HepG2 (cell line): ENCODE measurements around the gene TRIM23. TPM values are rescaled to one million over a fixed set of nuclear protein-coding genes. Genes with fewer than 3 reads are reported as not detected.

Source experiments
- ATF7-NPFF ChIP-seq: sonication (generic); formaldehyde crosslinking; IDR thresholded peaks from 2 replicates; pipeline ENCODE4 v1.8.1; 2023; ENCODE audit warnings: mild to moderate bottlenecking, low read depth, missing genetic modification reagents, moderate library complexity
- DDIT3 ChIP-seq: sonication (generic); formaldehyde crosslinking; IDR thresholded peaks from 2 replicates; pipeline ENCODE4 v1.4.0; 2020; ENCODE audit warnings: mild to moderate bottlenecking, missing genetic modification reagents
- EED ChIP-seq: sonication (generic); formaldehyde crosslinking; IDR thresholded peaks from 2 replicates; pipeline ENCODE4 v1.5.0; 2020; ENCODE audit warnings: mild to moderate bottlenecking, missing genetic modification reagents
- EP300 ChIP-seq, 3 experiments: sonication (generic) in 1 of 3; formaldehyde crosslinking in 1 of 3; IDR thresholded peaks; 2 replicates each; pipeline versions ENCODE4 v1.5.1 to v1.6.1; 2011 to 2020; ENCODE audit warnings: low read depth in 2 of 3, low read length in 2 of 3, borderline replicate concordance in 1 of 3, improper control_type of control experiment in 1 of 3, mild to moderate bottlenecking in 1 of 3, missing genetic modification reagents in 1 of 3, moderate library complexity in 1 of 3
- EZH2 ChIP-seq: conservative IDR thresholded peaks from 2 replicates; pipeline ENCODE4 v1.6.1; 2012; ENCODE audit warnings: mild to moderate bottlenecking, low read depth, low read length, moderate library complexity
- HDAC1 ChIP-seq: sonication (generic); formaldehyde crosslinking; IDR thresholded peaks from 2 replicates; pipeline ENCODE4 v1.5.1; 2020; ENCODE audit warnings: mild to moderate bottlenecking, missing genetic modification reagents
- HNRNPLL ChIP-seq: fragments of 200-400 bp; formaldehyde crosslinking; IDR thresholded peaks from 2 replicates; pipeline ENCODE4 v1.6.1; 2017; ENCODE audit warnings: mild to moderate bottlenecking, low read depth, low read length; ENCODE audit not compliant: poor library complexity, severe bottlenecking
- IKZF1 ChIP-seq: fragments of 450-650 bp; IDR thresholded peaks from 2 replicates; pipeline ENCODE4 v1.7.1; 2016
- ISL2 ChIP-seq: sonication (generic); formaldehyde crosslinking; IDR thresholded peaks from 2 replicates; pipeline ENCODE4 v1.5.0; 2020; ENCODE audit warnings: missing genetic modification reagents
- KAT7 ChIP-seq: IDR thresholded peaks from 2 replicates; pipeline ENCODE4 v1.6.1; 2018; ENCODE audit warnings: borderline replicate concordance, missing compliant biosample characterization
- MAF1 ChIP-seq: sonication (generic); formaldehyde crosslinking; IDR thresholded peaks from 2 replicates; pipeline ENCODE4 v1.5.0; 2020; ENCODE audit warnings: missing genetic modification reagents, borderline replicate concordance
- ONECUT2 ChIP-seq: sonication (generic); formaldehyde crosslinking; IDR thresholded peaks from 2 replicates; pipeline ENCODE4 v1.4.0; 2020; ENCODE audit warnings: missing genetic modification reagents
- POGK ChIP-seq: sonication (generic); formaldehyde crosslinking; conservative IDR thresholded peaks from 2 replicates; pipeline ENCODE4 v1.8.0; 2022; ENCODE audit warnings: mild to moderate bottlenecking, moderate library complexity, missing genetic modification reagents
- POLR2G ChIP-seq: fragments of 200-400 bp; formaldehyde crosslinking; IDR thresholded peaks from 2 replicates; pipeline ENCODE4 v1.6.1; 2018; ENCODE audit warnings: mild to moderate bottlenecking, low read depth, low read length, moderate library complexity
- SOX5 ChIP-seq: IDR thresholded peaks from 2 replicates; pipeline ENCODE4 v1.6.1; 2016; ENCODE audit warnings: borderline replicate concordance
- SRSF4 ChIP-seq: fragments of 200-400 bp; formaldehyde crosslinking; IDR thresholded peaks from one replicate; pipeline ENCODE4 v1.6.1; 2018; ENCODE audit warnings: mild to moderate bottlenecking, low read depth, low read length, moderate library complexity; ENCODE audit not compliant: poor library complexity, severe bottlenecking
- THRA ChIP-seq: sonication (generic); formaldehyde crosslinking; IDR thresholded peaks from 2 replicates; pipeline ENCODE4 v1.4.0; 2020; ENCODE audit warnings: missing genetic modification reagents, borderline replicate concordance
- XRCC5 ChIP-seq: fragments of 200-400 bp; formaldehyde crosslinking; optimal IDR thresholded peaks from 2 replicates; pipeline ENCODE3; 2017; ENCODE audit warnings: mild to moderate bottlenecking, low read length
- ZMAT5 ChIP-seq: sonication (generic); formaldehyde crosslinking; IDR thresholded peaks from 2 replicates; pipeline ENCODE4 v1.5.0; 2020; ENCODE audit warnings: mild to moderate bottlenecking, low read depth, missing genetic modification reagents, borderline replicate concordance
- ZNF276 ChIP-seq: sonication (generic); formaldehyde crosslinking; IDR thresholded peaks from 2 replicates; pipeline ENCODE4 v1.4.0; 2020; ENCODE audit warnings: mild to moderate bottlenecking, low read depth, missing genetic modification reagents
- ZNF562 ChIP-seq: sonication (generic); formaldehyde crosslinking; IDR thresholded peaks from 2 replicates; pipeline ENCODE4 v1.8.0; 2022; ENCODE audit warnings: missing genetic modification reagents, borderline replicate concordance
- polyA plus RNA-seq, 8 experiments: library from polyadenylated mRNA; depleted of rRNA in 3 of 8; stranded (reverse) in 7 of 8; unstranded in 1 of 8; fragments of >200 nt; fragmentation: Illumina TruSeq in 4 of 8; extraction: Trizol in 4 of 8; gene quantifications; 2 replicates each; pipeline versions ENCODE4 v1.2.1 to v1.2.3, GENCODE V29; 2011 to 2016; ENCODE audit warnings: low read depth in 4 of 8, missing spikeins in 1 of 8, mixed read lengths in 1 of 8; ENCODE audit not compliant: insufficient read depth in 1 of 8
- total RNA-seq, 5 experiments: library from RNA; depleted of rRNA; stranded (reverse); fragments of >200 nt; fragmentation: Illumina TruSeq; extraction: Trizol; gene quantifications; 2 replicates each; pipeline ENCODE4 v1.2.3, GENCODE V29; 2016; ENCODE audit warnings: low read depth in 1 of 5

The TRIM23 gene
- total and polyA plus RNA-seq, 2 of the 13 experiments (the other 11 are each of a cell fraction or from before 2014, with no cell fraction given), result 4.6 to 11.4 TPM

GRCh38 chr5:65624571-65625555 lies 730 bp upstream of the TRIM23 start, which contains the start of the genes SHLD3 and TRAPPC13 (continued):
- TF ChIP-seq ZMAT5 (CRISPR knock-in tag) (no peak), SRSF4 (no peak), POGK (CRISPR knock-in tag) (0 out of 2 replicates have a peak, but pooled peaks have one; percentile 15), POLR2G (peak; percentile 78), IKZF1 (no peak), SOX5 (no peak), ZNF276 (CRISPR knock-in tag) (no peak), KAT7 (CRISPR knock-in tag) (0 out of 2 replicates have a peak, but pooled peaks have one; percentile 34), EED (CRISPR knock-in tag) (no peak), ONECUT2 (CRISPR knock-in tag) (no peak), DDIT3 (CRISPR knock-in tag) (no peak), HDAC1 (CRISPR knock-in tag) (no peak), EZH2 (no peak), ATF7-NPFF (CRISPR knock-in tag) (no peak), HNRNPLL (no peak), THRA (CRISPR knock-in tag) (0 out of 2 replicates have a peak, but pooled peaks have one; percentile 30), MAF1 (0 out of 2 replicates have a peak, but pooled peaks have one; percentile 56), XRCC5 (no peak), ZNF562 (CRISPR knock-in tag) (no peak), EP300 (IDR thresholded peaks at IDR 0.05; ENCODE audit: low read depth in 2 of 2, low read length in 2 of 2) (no peak), EP300 (CRISPR knock-in tag; IDR thresholded peaks at IDR 0.05; ENCODE audit: borderline replicate concordance) (no peak), ISL2 (CRISPR knock-in tag) (0 out of 2 replicates have a peak, but pooled peaks have one; percentile 36)
